Mammary epithelial cell (primary cell): Measurements from ENCODE around the gene PSTPIP2.

Source experiments
- CTCF ChIP-seq, 2 donors: IDR thresholded peaks in 1 of 2; conservative IDR thresholded peaks in 1 of 2; 2 replicates each; pipeline ENCODE4 v1.5.1; 2011 to 2012; ENCODE audit warnings: inconsistent platforms in 2 of 2, low read length in 2 of 2, mild to moderate bottlenecking in 2 of 2, control low read depth in 1 of 2, low read depth in 1 of 2; ENCODE audit not compliant: insufficient read depth in 1 of 2; ENCODE audit errors: extremely low read depth in 1 of 2
- EZH2 ChIP-seq: IDR thresholded peaks from 2 replicates; pipeline ENCODE4 v1.6.1; 2012; ENCODE audit warnings: low read length, inconsistent platforms, borderline replicate concordance

DNA sequence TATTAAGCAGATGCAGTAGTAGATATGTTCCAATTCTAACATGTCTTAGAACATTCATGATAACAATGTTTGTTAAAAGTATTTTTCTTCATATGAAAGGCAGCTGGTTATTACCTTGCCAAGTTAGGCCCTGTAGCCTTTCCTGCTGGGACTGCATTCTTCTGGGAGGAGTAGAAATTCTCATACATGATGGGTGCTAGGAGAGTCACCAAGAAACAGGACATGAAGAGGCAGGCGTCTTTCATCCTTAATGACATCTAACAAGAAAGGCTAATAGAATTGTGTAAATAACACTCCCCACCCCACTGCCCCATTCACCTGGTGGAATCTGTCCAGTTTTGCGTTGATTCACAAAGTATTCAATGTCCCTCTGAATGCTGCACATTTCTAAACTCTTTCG is 80.3 kb downstream of the PSTPIP2 start:
- TF ChIP-seq CTCF (conservative IDR thresholded peaks at IDR 0.05 in 1 of 2, IDR thresholded peaks at IDR 0.05 in 1 of 2; ENCODE audit: extremely low read depth in 1 of 2, insufficient read depth in 1 of 2, low read depth in 1 of 2, low read length in 2 of 2) (no peak), EZH2 (no peak)
